H1 (cell line): ENCODE data around the gene SOX4. TPM values are rescaled to one million over a fixed set of nuclear protein-coding genes. Genes with fewer than 3 reads are reported as not detected.

Source experiments
- CTCF ChIA-PET: fragments of 300-600 bp; sonication (Branson Sonifier 250); formaldehyde crosslinking; loops from one replicate; lab custom pipeline; 2021; ENCODE audit not compliant: partially characterized antibody; lab: Charles Lee
- POLR2A ChIA-PET: fragments of 300-600 bp; sonication (Branson Sonifier 250); formaldehyde crosslinking; loops from one replicate; lab custom pipeline; 2021; ENCODE audit warnings: inconsistent platforms; ENCODE audit not compliant: partially characterized antibody; lab: Charles Lee
- DNase-seq, 2 experiments: peaks; one replicate each; pipeline versions ENCODE4 v3.0.0 to v3.0.0-alpha.2; 2010 to 2022; ENCODE audit warnings: low spot score in 2 of 2, low read depth in 1 of 2, mixed read lengths in 1 of 2
- FAIRE-seq: peaks from 2 replicates; lab custom pipeline; 2011; peaks lifted over from hg19 to GRCh38; lab: Jason Lieb, UNC
- H2AFZ ChIP-seq: 2 replicates; pipeline ENCODE4 v1.8.1; 2012; ENCODE audit warnings: low read length, inconsistent platforms
- H2AK5ac ChIP-seq: 2 replicates; pipeline ENCODE4 v1.6.1; 2013; ENCODE audit warnings: low read depth, low read length
- H2BK120ac ChIP-seq: replicated peaks from 2 replicates; pipeline ENCODE3; 2013; ENCODE audit warnings: low read depth, low read length, inconsistent platforms
- H2BK12ac ChIP-seq: 2 replicates; pipeline ENCODE4 v1.6.1; 2013; ENCODE audit warnings: low read depth, low read length
- H2BK15ac ChIP-seq: 2 replicates; pipeline ENCODE4 v1.6.1; 2013; ENCODE audit warnings: low read length
- H2BK20ac ChIP-seq: 2 replicates; pipeline ENCODE4 v1.6.1; 2013; ENCODE audit warnings: low read length
- H2BK5ac ChIP-seq: 2 replicates; pipeline ENCODE4 v1.6.1; 2013; ENCODE audit warnings: low read depth, low read length
- H3K14ac ChIP-seq: 2 replicates; pipeline ENCODE4 v1.6.1; 2013; ENCODE audit warnings: inconsistent platforms; ENCODE audit not compliant: insufficient read length
- H3K18ac ChIP-seq: 2 replicates; pipeline ENCODE4 v1.6.1; 2013; ENCODE audit warnings: low read length; ENCODE audit errors: extremely low read depth
- H3K23ac ChIP-seq: 2 replicates; pipeline ENCODE4 v1.6.1; 2013; ENCODE audit warnings: inconsistent platforms; ENCODE audit not compliant: insufficient read length
- H3K23me2 ChIP-seq: 2 replicates; pipeline ENCODE4 v1.6.1; 2013; ENCODE audit warnings: low read depth, low read length
- H3K27ac ChIP-seq: 2 replicates; pipeline ENCODE4 v1.6.1; 2011; ENCODE audit warnings: low read depth, low read length, inconsistent platforms
- H3K27me3 ChIP-seq, 4 experiments: replicated peaks in 1 of 4; 1 replicate in 1 of 4; 2 replicates in 3 of 4; pipeline versions ENCODE4 v1.6.1 to v1.8.1; 2011 to 2013; ENCODE audit warnings: low read length in 3 of 4, mild to moderate bottlenecking in 3 of 4, inconsistent platforms in 2 of 4, mixed read lengths in 2 of 4, moderate library complexity in 1 of 4; ENCODE audit not compliant: control insufficient read depth in 3 of 4, insufficient read depth in 3 of 4; ENCODE audit errors: extremely low read depth in 1 of 4
- H3K36me3 ChIP-seq, 4 experiments: 2 replicates each; pipeline versions ENCODE4 v1.6.1 to v1.8.1; 2011 to 2013; ENCODE audit warnings: mild to moderate bottlenecking in 4 of 4, low read length in 3 of 4, moderate library complexity in 2 of 4, control low read depth in 1 of 4, inconsistent platforms in 1 of 4; ENCODE audit not compliant: insufficient read depth in 4 of 4, control insufficient read depth in 2 of 4
- H3K4ac ChIP-seq: replicated peaks from 2 replicates; pipeline ENCODE3; 2013; ENCODE audit warnings: low read length, low read depth, mixed read lengths, inconsistent platforms; ENCODE audit not compliant: insufficient read length
- H3K4me1 ChIP-seq, 4 experiments: replicated peaks in 1 of 4; 1 replicate in 1 of 4; 2 replicates in 3 of 4; pipeline versions ENCODE4 v1.6.1 to v1.8.1; 2011 to 2013; ENCODE audit warnings: low read length in 3 of 4, inconsistent platforms in 2 of 4, mixed read lengths in 1 of 4; ENCODE audit not compliant: insufficient read depth in 4 of 4, control insufficient read depth in 3 of 4
- H3K4me2 ChIP-seq, 2 experiments: 2 replicates each; pipeline versions ENCODE4 v1.6.1 to v1.8.1; 2011 to 2013; ENCODE audit warnings: low read depth in 2 of 2, low read length in 2 of 2, control low read depth in 1 of 2, inconsistent platforms in 1 of 2, mild to moderate bottlenecking in 1 of 2; ENCODE audit not compliant: insufficient read depth in 1 of 2
- H3K4me3 ChIP-seq, 4 experiments: fragments of 200-600, 300-600 bp in 1 of 4; sonication (generic), shearing (Covaris generic), sonication (Bioruptor Twin) in 1 of 4; 2 replicates each; pipeline versions ENCODE4 v1.5.1 to v1.8.1; 2011 to 2016; ENCODE audit warnings: low read length in 4 of 4, low read depth in 3 of 4, control low read depth in 2 of 4, inconsistent platforms in 2 of 4, mild to moderate bottlenecking in 2 of 4, mixed read lengths in 1 of 4, moderate library complexity in 1 of 4; ENCODE audit not compliant: insufficient read depth in 2 of 4; ENCODE audit errors: extremely low read depth in 1 of 4
- H3K56ac ChIP-seq: replicated peaks from 2 replicates; pipeline ENCODE3; 2013; ENCODE audit warnings: low read depth, mild to moderate bottlenecking, mixed read lengths, low read length, inconsistent platforms; ENCODE audit not compliant: insufficient read length
- H3K79me1 ChIP-seq: 2 replicates; pipeline ENCODE4 v1.6.1; 2013; ENCODE audit warnings: low read depth, low read length, control low read depth
- H3K79me2 ChIP-seq, 2 experiments: 2 replicates each; pipeline versions ENCODE4 v1.6.1 to v1.8.1; 2012 to 2013; ENCODE audit warnings: low read length in 2 of 2, mild to moderate bottlenecking in 2 of 2, inconsistent platforms in 1 of 2; ENCODE audit not compliant: insufficient read depth in 2 of 2, control insufficient read depth in 1 of 2
- H3K9ac ChIP-seq, 4 experiments: replicated peaks in 1 of 4; 1 replicate in 1 of 4; 2 replicates in 3 of 4; pipeline versions ENCODE4 v1.6.1 to v1.8.1; 2011 to 2013; ENCODE audit warnings: low read depth in 3 of 4, low read length in 3 of 4, control low read depth in 2 of 4, mild to moderate bottlenecking in 2 of 4, moderate library complexity in 2 of 4, inconsistent platforms in 1 of 4; ENCODE audit errors: extremely low read depth in 1 of 4
- H3K9me3 ChIP-seq, 2 experiments: 2 replicates each; pipeline versions ENCODE4 v1.6.1 to v1.8.1; 2012 to 2013; ENCODE audit warnings: mild to moderate bottlenecking in 2 of 2, moderate library complexity in 2 of 2, control low read depth in 1 of 2, inconsistent platforms in 1 of 2, low read depth in 1 of 2, low read length in 1 of 2, mixed read lengths in 1 of 2; ENCODE audit not compliant: insufficient read depth in 2 of 2
- H4K20me1 ChIP-seq, 2 experiments: replicated peaks in 1 of 2; 2 replicates each; pipeline versions ENCODE3 to v1.8.1; 2011 to 2013; ENCODE audit warnings: inconsistent platforms in 2 of 2, low read length in 2 of 2, mild to moderate bottlenecking in 1 of 2; ENCODE audit not compliant: insufficient read depth in 2 of 2, control insufficient read depth in 1 of 2
- H4K5ac ChIP-seq: 2 replicates; pipeline ENCODE4 v1.6.1; 2013; ENCODE audit warnings: low read length, low read depth, mixed read lengths, inconsistent platforms; ENCODE audit not compliant: insufficient read length
- H4K8ac ChIP-seq: 2 replicates; pipeline ENCODE4 v1.8.0; 2013; ENCODE audit warnings: mild to moderate bottlenecking, moderate library complexity, low read length, inconsistent platforms; ENCODE audit not compliant: insufficient read depth; ENCODE audit errors: extremely low read depth
- H4K91ac ChIP-seq: replicated peaks from 2 replicates; pipeline ENCODE3; 2013; ENCODE audit warnings: low read length, mixed read lengths, inconsistent platforms; ENCODE audit not compliant: insufficient read length
- BACH1 ChIP-seq: IDR thresholded peaks from 2 replicates; pipeline ENCODE4 v1.6.1; 2012; ENCODE audit warnings: low read length, improper control_type of control experiment
- CHD2 ChIP-seq: IDR thresholded peaks from 2 replicates; pipeline ENCODE4 v1.6.1; 2012; ENCODE audit warnings: low read length, improper control_type of control experiment
- JUND ChIP-seq: IDR thresholded peaks from 2 replicates; pipeline ENCODE4 v1.6.1; 2011; ENCODE audit warnings: mild to moderate bottlenecking, improper control_type of control experiment, low read length
- RBBP5 ChIP-seq: IDR thresholded peaks from 2 replicates; pipeline ENCODE4 v1.7.1; 2012; ENCODE audit warnings: low read depth, mild to moderate bottlenecking, inconsistent platforms, low read length, moderate library complexity, borderline replicate concordance
- WGBS, 2 experiments: shearing (Covaris generic) in 1 of 2; methylation state at CpG; one replicate each; pipeline versions ENCODE4 v1.1.6 to v1.1.7; 2013 to 2015; ENCODE audit warnings: low lambda C conversion rate in 2 of 2, mixed read lengths in 2 of 2, inconsistent platforms in 1 of 2, low coverage in 1 of 2, missing lambda C conversion rate in 1 of 2; ENCODE audit not compliant: insufficient replicate concordance in 2 of 2, insufficient coverage in 1 of 2, insufficient read length in 1 of 2; ENCODE audit errors: extremely low coverage in 1 of 2, missing lambda C conversion rate in 1 of 2; 5-methylcytosine and 5-hydroxymethylcytosine counted together
- polyA plus RNA-seq, 7 experiments: library from polyadenylated mRNA; depleted of rRNA in 3 of 7; stranded (reverse) in 5 of 7; unstranded in 2 of 7; fragments of >200 nt in 5 of 7; fragments of 200-250 nt in 2 of 7; gene quantifications; 1 replicate in 5 of 7; 2 replicates in 1 of 7; 4 replicates in 1 of 7; pipeline versions ENCODE4 v1.2.1 to v1.2.3, GENCODE V29; 2011 to 2013; ENCODE audit warnings: missing spikeins in 2 of 7, mixed read lengths in 2 of 7
- total RNA-seq: library from RNA; stranded (reverse); fragmentation: NEBNext Ultra II Directional; extraction: Animal tissue kit (Norgen Biotek cat#: 25700); gene quantifications from 2 replicates; pipeline ENCODE4 v1.2.1, GENCODE V29; 2021
- TF ChIP-seq, protein P1 (sequence below): IDR thresholded peaks from 2 replicates; pipeline ENCODE4 v1.6.1; 2011; ENCODE audit warnings: low read length, improper control_type of control experiment

SOX4 gene
- total and polyA plus RNA-seq, 2 of the 8 experiments (the other 6 are each of a cell fraction or from before 2014, with no cell fraction given): 14.1 to 169 TPM

DNA sequence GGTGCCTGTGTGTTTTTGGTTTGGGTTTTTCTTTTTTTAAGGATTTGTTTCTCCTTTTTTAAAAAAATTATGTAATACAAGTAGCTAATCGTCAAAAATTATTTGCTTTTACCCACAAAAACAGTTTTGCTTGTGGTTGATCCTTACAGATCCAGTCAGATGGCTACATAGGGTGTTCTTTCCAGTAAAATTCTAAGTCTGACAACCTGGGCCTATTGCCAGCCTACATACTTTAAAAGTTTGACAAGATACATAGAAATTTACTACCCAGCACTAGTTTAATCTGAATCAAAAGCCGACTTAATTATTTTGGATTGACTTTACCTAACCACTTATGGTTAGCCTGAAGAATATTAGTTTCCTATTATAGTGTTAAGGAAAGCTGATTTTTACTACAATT, 2.1 kb upstream of the SOX4 start:
- no peak overlapping the region for H4K8ac ChIP-seq
- no peak overlapping the region for H3K9ac ChIP-seq
- H2BK12ac ChIP-seq: no peak overlapping the region
- H3K18ac ChIP-seq: no peak overlapping the region
- no peak overlapping the region for H3K4me2 ChIP-seq
- no peak overlapping the region for H3K4ac ChIP-seq
- TF ChIP-seq RBBP5 (no peak), JUND (no peak), BACH1 (no peak), CHD2 (no peak)
- TF ChIP-seq, protein P1, sequence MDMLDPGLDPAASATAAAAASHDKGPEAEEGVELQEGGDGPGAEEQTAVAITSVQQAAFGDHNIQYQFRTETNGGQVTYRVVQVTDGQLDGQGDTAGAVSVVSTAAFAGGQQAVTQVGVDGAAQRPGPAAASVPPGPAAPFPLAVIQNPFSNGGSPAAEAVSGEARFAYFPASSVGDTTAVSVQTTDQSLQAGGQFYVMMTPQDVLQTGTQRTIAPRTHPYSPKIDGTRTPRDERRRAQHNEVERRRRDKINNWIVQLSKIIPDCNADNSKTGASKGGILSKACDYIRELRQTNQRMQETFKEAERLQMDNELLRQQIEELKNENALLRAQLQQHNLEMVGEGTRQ: no peak
- FAIRE-seq (no peak), DNase-seq (no peak)
- H3K4me3 ChIP-seq: no peak overlapping the region
- H2AFZ ChIP-seq: no peak overlapping the region
- no peak overlapping the region for H2BK5ac ChIP-seq
- peaks cover 0 to 20% (median 4%) of the 10 kb centered on the region in 4 experiments; a peak in 4 of 7 replicates for H3K27me3 ChIP-seq
- H3K36me3 ChIP-seq: peaks cover 0 to 11% (median 4%) of the 10 kb centered on the region in 4 experiments; a peak in 2 of 8 replicates
- H4K20me1 ChIP-seq: peaks cover 0 to 7% of the 10 kb centered on the region in 2 experiments
- CTCF ChIA-PET: interaction anchor here (1.3 to 1.4 kb wide), 2 partner anchors 63 to 315 kb away, joined by 3 read pairs; no protein-coding TSS in a partner anchor
- no peak overlapping the region for H4K91ac ChIP-seq
- H3K23me2 ChIP-seq: peaks cover 27% of the 10 kb centered on the region
- no peak overlapping the region for H3K56ac ChIP-seq
- no peak overlapping the region for H2BK20ac ChIP-seq
- H3K27ac ChIP-seq: no peak overlapping the region
- H3K14ac ChIP-seq: no peak overlapping the region
- H2BK120ac ChIP-seq: no peak overlapping the region
- H2BK15ac ChIP-seq: no peak overlapping the region
- 94% methylated on average over 2 of the region's 2 CpGs; no CpG with 5 or more reads in 1 of the 2 experiments for WGBS, 2 experiments
- no peak overlapping the region for H2AK5ac ChIP-seq
- H3K79me2 ChIP-seq: peaks cover 25 to 28% of the 10 kb centered on the region in 2 experiments
- no peak overlapping the region for H3K23ac ChIP-seq
- H4K5ac ChIP-seq: no peak overlapping the region
- POLR2A ChIA-PET: interaction anchor here (0.7 kb wide), 1 partner anchor 333 kb away, joined by 3 read pairs; no protein-coding TSS in a partner anchor
- no peaks in the 10 kb centered on the region for H3K9me3 ChIP-seq
- H3K79me1 ChIP-seq: no peaks in the 10 kb centered on the region
- H3K4me1 ChIP-seq: peaks cover 0 to 4% (median 1%) of the 10 kb centered on the region in 4 experiments; a peak in 4 of 7 replicates
